Neural progenitor cell (in vitro differentiated cells): Measurements from ENCODE around the gene PDE3B.

ENCODE experiments used
- CTCF ChIP-seq: fragments of 200-600 bp; sonication (generic); IDR thresholded peaks from 2 replicates; pipeline ENCODE4 v1.5.1; 2017; ENCODE audit warnings: antibody characterized with exemption, mild to moderate bottlenecking
- EZH2 ChIP-seq: fragments of 200-600 bp; sonication (generic); IDR thresholded peaks from 2 replicates; pipeline ENCODE4 v1.6.1; 2017; ENCODE audit warnings: antibody characterized with exemption, mild to moderate bottlenecking, moderate library complexity
- EZH2phosphoT487 ChIP-seq: fragments of 200-600 bp; sonication (generic); IDR thresholded peaks from 2 replicates; pipeline ENCODE4 v1.6.1; 2017; ENCODE audit warnings: antibody characterized with exemption

- TF ChIP-seq CTCF, result no peak
- no peak for TF ChIP-seq EZH2
- TF ChIP-seq EZH2phosphoT487, result no peak
These were observed 5.0 kb upstream of the PDE3B start for GRCh38 chr11:14638561-14638960.
